Adrenal gland (tissue), 12 donors: Measurements from ENCODE around the gene C3orf70. TPM values are rescaled to one million over a fixed set of nuclear protein-coding genes. Genes with fewer than 3 reads are reported as not detected.

Source experiments
- DNase-seq, 7 donors: peaks; one replicate each; pipeline ENCODE4 v3.0.0-alpha.2; 2019 to 2020
- H3K27ac ChIP-seq, 5 donors: fragments of 200-600 bp; sonication (generic) in 4 of 5; 1 replicate in 3 of 5; 2 replicates in 2 of 5; pipeline versions ENCODE4 v1.5.1 to v1.8.0; 2016 to 2020; ENCODE audit warnings: mild to moderate bottlenecking in 1 of 5
- H3K27me3 ChIP-seq: fragments of 200-600 bp; 2 replicates; pipeline ENCODE4 v1.8.0; 2021
- H3K36me3 ChIP-seq, 2 donors: fragments of 200-600 bp; replicated peaks in 1 of 2; 1 replicate in 1 of 2; 2 replicates in 1 of 2; pipeline versions ENCODE4 v1.5.1 to v1.8.0; 2018 to 2022
- H3K4me1 ChIP-seq, 2 donors: fragments of 200-600 bp; replicated peaks in 1 of 2; 1 replicate in 1 of 2; 2 replicates in 1 of 2; pipeline versions ENCODE4 v1.5.1 to v1.8.0; 2018 to 2021
- H3K4me3 ChIP-seq, 4 donors: fragments of 200-600 bp; sonication (generic) in 3 of 4; one replicate each; pipeline ENCODE4 v1.5.1; 2016 to 2018
- H3K9me3 ChIP-seq, 3 donors: fragments of 200-600 bp; sonication (generic) in 1 of 3; replicated peaks in 1 of 3; 1 replicate in 2 of 3; 2 replicates in 1 of 3; pipeline versions ENCODE4 v1.5.1 to v1.8.0; 2016 to 2021
- CTCF ChIP-seq, 6 experiments: fragments of 450-650 bp in 4 of 6; fragments of 200-600 bp in 2 of 6; sonication (generic) in 1 of 6; IDR thresholded peaks; 1 replicate in 5 of 6; 2 replicates in 1 of 6; pipeline versions ENCODE4 v1.5.1 to v1.8.0; 2016 to 2021; ENCODE audit warnings: antibody characterized with exemption in 6 of 6, mild to moderate bottlenecking in 2 of 6, moderate library complexity in 1 of 6
- POLR2A ChIP-seq, 2 donors: fragments of 450-650 bp; IDR thresholded peaks; one replicate each; pipeline ENCODE4 v1.6.1; 2017; ENCODE audit warnings: antibody characterized with exemption in 2 of 2, mild to moderate bottlenecking in 2 of 2, moderate library complexity in 1 of 2
- WGBS, 4 donors: extraction: QIAGEN DNeasy Blood & Tissue Kit in 2 of 4; methylation state at CpG; one replicate each; pipeline versions ENCODE4 v1.1.5 to v1.1.7; 2013 to 2017; 5-methylcytosine and 5-hydroxymethylcytosine counted together
- intact Hi-C, 2 donors: fragments of 100-400 bp; cut with DNase I; formaldehyde crosslinking; loops; one replicate each; pipeline versions ENCODE4 v1.14.1 to v1.15.0; 2022 to 2023
- polyA plus RNA-seq, 3 donors: library from polyadenylated mRNA; stranded (reverse); fragments of 200-250 nt in 2 of 3; fragments of 350-450 nt in 1 of 3; fragmentation: Illumina TruSeq in 1 of 3; extraction: RNeasy Lipid Tissue Mini Kit (QIAGEN cat#74804) in 1 of 3; gene quantifications; one replicate each; pipeline ENCODE4 v1.2.3, GENCODE V29; 2013 to 2014
- total RNA-seq, 9 donors: library from RNA; depleted of rRNA in 4 of 9; stranded (reverse); fragments of >200 nt in 4 of 9; fragments of 120-200 nt in 1 of 9; fragmentation: NEBNext Ultra II Directional in 1 of 9; extraction: Animal tissue kit (Norgen Biotek cat#: 25700) in 1 of 9; gene quantifications; one replicate each; pipeline versions ENCODE4 v1.1.0 to v1.2.4, GENCODE V29; 2013 to 2023
- donor health status: healthy with polysubstance abuse.
- donor health status: Bipolar disorder and iron deficiency.
- donor health status: DM: yes; HTN: yes; CAD: no.
- donor health status: DM: no; HTN: no; CAD: no.
- donor health status: DM: no; HTN: no; CAD: no.
- donor health status: DM: yes; HTN: yes; CAD: no.

Gene C3orf70
- total and polyA plus RNA-seq, 12 donors: 0.64 to 2.6 (median 0.95) TPM

GRCh38 chr3:185063431-185063830, 89.4 kb downstream of the C3orf70 start:
- Histone ChIP-seq H3K9me3 (no peaks in the 10 kb centered on the region), H3K27me3 (no peaks in the 10 kb centered on the region), H3K4me1 (no peaks in the 10 kb centered on the region), H3K27ac (no peak overlapping the region), H3K4me3 (no peak overlapping the region), H3K36me3 (no peaks in the 10 kb centered on the region)
- TF ChIP-seq CTCF (IDR thresholded peaks at IDR 0.05) (no peak), POLR2A (IDR thresholded peaks at IDR 0.05) (no peak)
- intact Hi-C loops: no loop called here
- WGBS, 4 donors: 80 to 86% (median 83%) methylated on average over 3 of the region's 3 CpGs
- DNase-seq: no peak

- no peak overlapping the region for H3K27ac ChIP-seq
- H3K9me3 ChIP-seq: no peaks in the 10 kb centered on the region
- no peak for TF ChIP-seq CTCF (IDR thresholded peaks at IDR 0.05)
- TF ChIP-seq POLR2A (IDR thresholded peaks at IDR 0.05): no peak
- no peaks in the 10 kb centered on the region for H3K27me3 ChIP-seq
- no peak for DNase-seq
- intact Hi-C loops: no loop called here
- H3K4me1 ChIP-seq: no peaks in the 10 kb centered on the region
- H3K36me3 ChIP-seq: no peaks in the 10 kb centered on the region
- H3K4me3 ChIP-seq: no peak overlapping the region
These were observed 90.7 kb downstream of the C3orf70 start for GRCh38 chr3:185062191-185062590.

- Histone ChIP-seq H3K9me3 (no peaks in the 10 kb centered on the region), H3K4me1 (no peaks in the 10 kb centered on the region), H3K4me3 (no peak overlapping the region), H3K36me3 (no peaks in the 10 kb centered on the region), H3K27me3 (no peaks in the 10 kb centered on the region), H3K27ac (no peak overlapping the region)
- 83 to 100% (median 92%) methylated on average over 1 to 2 of the region's 2 CpGs for WGBS, 4 donors
- DNase-seq: no peak
- intact Hi-C loops: no loop called here
- TF ChIP-seq CTCF (IDR thresholded peaks at IDR 0.05) (no peak), POLR2A (IDR thresholded peaks at IDR 0.05) (no peak)
These were observed 92.2 kb downstream of the C3orf70 start for GRCh38 chr3:185060655-185061054.

GRCh38 chr3:185059766-185060165, 93.1 kb downstream of the C3orf70 start:
- H3K36me3 ChIP-seq: no peaks in the 10 kb centered on the region
- intact Hi-C loops: no loop called here
- WGBS, 4 donors: 65 to 76% (median 68%) methylated on average over 2 of the region's 2 CpGs
- no peaks in the 10 kb centered on the region for H3K4me1 ChIP-seq
- no peaks in the 10 kb centered on the region for H3K27me3 ChIP-seq
- DNase-seq: peak in 1 of 7 donors; percentile 16
- no peaks in the 10 kb centered on the region for H3K9me3 ChIP-seq
- TF ChIP-seq CTCF (IDR thresholded peaks at IDR 0.05) (no peak), POLR2A (IDR thresholded peaks at IDR 0.05) (no peak)
- H3K4me3 ChIP-seq: no peak overlapping the region
- H3K27ac ChIP-seq: no peak overlapping the region
